ENCODE results near the gene CHPT1. TPM values are rescaled to one million over a fixed set of nuclear protein-coding genes. Genes with fewer than 3 reads are reported as not detected.
"Not testable (repeated sequence)": the region's sequence is repeated elsewhere in the genome, so short reads cannot be mapped to it uniquely, and the experiment has no call there.

The CHPT1 gene
- total RNA-seq, 1 donor from 2014 or later, result 132 TPM

- Histone ChIP-seq H3K4me1 (peaks cover 10% of the 10 kb centered on the region), H3K36me3 (no peaks in the 10 kb centered on the region), H3K4me3 (no peak overlapping the region), H3K9me3 (replicated peaks) (no peaks in the 10 kb centered on the region), H3K27ac (replicated peaks) (no peak overlapping the region), H3K27me3 (ENCODE audit: low read depth) (no peaks in the 10 kb centered on the region)
- intact Hi-C loops (cut with micrococcal nuclease), result no loop called here
- DNase-seq, result no peak
- no peak for TF ChIP-seq CTCF (IDR thresholded peaks at IDR 0.05; ENCODE audit: borderline replicate concordance)
Observed at GRCh38 chr12:101675555-101675954, 21.9 kb upstream of the CHPT1 start.

- H3K4me3 ChIP-seq; DNase-seq; H3K27ac ChIP-seq (replicated peaks); intact Hi-C loops (cut with micrococcal nuclease); H3K9me3 ChIP-seq (replicated peaks); H3K27me3 ChIP-seq (ENCODE audit: low read depth); H3K36me3 ChIP-seq: not testable (repeated sequence)
- peaks cover 15% of the 10 kb centered on the region for H3K4me1 ChIP-seq
Observed at GRCh38 chr12:101676497-101676896, 20.9 kb upstream of the CHPT1 start.

- Histone ChIP-seq H3K9me3 (replicated peaks) (no peaks in the 10 kb centered on the region), H3K4me1 (peaks cover 15% of the 10 kb centered on the region), H3K4me3 (no peak overlapping the region), H3K27me3 (ENCODE audit: low read depth) (no peaks in the 10 kb centered on the region), H3K27ac (replicated peaks) (no peak overlapping the region), H3K36me3 (no peaks in the 10 kb centered on the region)
- TF ChIP-seq CTCF (IDR thresholded peaks at IDR 0.05; ENCODE audit: borderline replicate concordance), result no peak
- DNase-seq, result no peak
- intact Hi-C loops (cut with micrococcal nuclease), result no loop called here
Observed at GRCh38 chr12:101678081-101678480, 19.4 kb upstream of the CHPT1 start.

GRCh38 chr12:101680240-101680639 lies 17.2 kb upstream of the CHPT1 start:
- no peaks in the 10 kb centered on the region for H3K9me3 ChIP-seq (replicated peaks)
- H3K27me3 ChIP-seq (ENCODE audit: low read depth), result no peaks in the 10 kb centered on the region
- intact Hi-C loops (cut with micrococcal nuclease), result no loop called here
- no peak for DNase-seq
- peak overlapping the region; percentile 77 for H3K27ac ChIP-seq (replicated peaks)
- no peaks in the 10 kb centered on the region for H3K36me3 ChIP-seq
- no peak for TF ChIP-seq CTCF (IDR thresholded peaks at IDR 0.05; ENCODE audit: borderline replicate concordance)
- peaks cover 16% of the 10 kb centered on the region for H3K4me1 ChIP-seq
- peak overlapping the region; percentile 17 for H3K4me3 ChIP-seq

- peak overlapping the region; percentile 77 for H3K27ac ChIP-seq (replicated peaks)
- H3K36me3 ChIP-seq, result no peaks in the 10 kb centered on the region
- H3K4me1 ChIP-seq, result peaks cover 20% of the 10 kb centered on the region
- no peak for TF ChIP-seq CTCF (IDR thresholded peaks at IDR 0.05; ENCODE audit: borderline replicate concordance)
- DNase-seq, result no peak
- H3K27me3 ChIP-seq (ENCODE audit: low read depth), result no peaks in the 10 kb centered on the region
- H3K4me3 ChIP-seq, result peak overlapping the region; percentile 17
- intact Hi-C loops (cut with micrococcal nuclease), result no loop called here
- no peaks in the 10 kb centered on the region for H3K9me3 ChIP-seq (replicated peaks)
Observed at GRCh38 chr12:101680647-101681046, 16.8 kb upstream of the CHPT1 start.

GRCh38 chr12:101681627-101682026 lies 15.8 kb upstream of the CHPT1 start:
- H3K4me3 ChIP-seq; DNase-seq; intact Hi-C loops (cut with micrococcal nuclease); H3K36me3 ChIP-seq; H3K27ac ChIP-seq (replicated peaks); H3K27me3 ChIP-seq (ENCODE audit: low read depth); H3K9me3 ChIP-seq (replicated peaks): not testable (repeated sequence)
- H3K4me1 ChIP-seq, result peaks cover 26% of the 10 kb centered on the region

- H3K9me3 ChIP-seq (replicated peaks), result no peaks in the 10 kb centered on the region
- DNase-seq, result no peak
- H3K27ac ChIP-seq (replicated peaks), result no peak overlapping the region
- no peak for TF ChIP-seq CTCF (IDR thresholded peaks at IDR 0.05; ENCODE audit: borderline replicate concordance)
- H3K36me3 ChIP-seq, result no peaks in the 10 kb centered on the region
- intact Hi-C loops (cut with micrococcal nuclease), result no loop called here
- H3K27me3 ChIP-seq (ENCODE audit: low read depth), result no peaks in the 10 kb centered on the region
- H3K4me3 ChIP-seq, result no peak overlapping the region
- H3K4me1 ChIP-seq, result peaks cover 20% of the 10 kb centered on the region
Observed at GRCh38 chr12:101685092-101685491, 12.3 kb upstream of the CHPT1 start.

All from left ventricle myocardium inferior (tissue), 1 donor.